CD8-positive, alpha-beta memory T cell (primary cell): Measurements from ENCODE around the gene ZNF536. TPM values are rescaled to one million over a fixed set of nuclear protein-coding genes. Genes with fewer than 3 reads are reported as not detected.
"Not testable (repeated sequence)": the region's sequence is repeated elsewhere in the genome, so short reads cannot be mapped to it uniquely, and the experiment has no call there.

Experiments
- CTCF ChIA-PET: fragments of 350-600 bp; sonication (Branson Sonifier 250); formaldehyde crosslinking; loops from one replicate; lab custom pipeline; 2021; ENCODE audit warnings: antibody characterized with exemption; lab: Charles Lee
- POLR2A ChIA-PET: fragments of 350-600 bp; sonication (Branson Sonifier 250); formaldehyde crosslinking; loops from one replicate; lab custom pipeline; 2021; ENCODE audit warnings: antibody characterized with exemption; lab: Charles Lee
- DNase-seq, 5 donors: peaks; one replicate each; pipeline versions ENCODE4 v3.0.0 to v3.0.0-alpha.2; 2020 to 2022; ENCODE audit warnings: mixed read lengths in 1 of 5
- H3K27ac ChIP-seq: one replicate; pipeline ENCODE4 v1.7.0; 2013; ENCODE audit warnings: low read depth, mild to moderate bottlenecking, low read length, moderate library complexity
- H3K27me3 ChIP-seq: 2 replicates; pipeline ENCODE4 v1.7.0; 2013; ENCODE audit warnings: low read length, mild to moderate bottlenecking; ENCODE audit not compliant: insufficient read depth, poor library complexity, severe bottlenecking
- H3K36me3 ChIP-seq: 2 replicates; pipeline ENCODE4 v1.7.0; 2013; ENCODE audit warnings: mild to moderate bottlenecking, low read length, moderate library complexity; ENCODE audit not compliant: insufficient read depth
- H3K4me1 ChIP-seq: 2 replicates; pipeline ENCODE4 v1.7.0; 2013; ENCODE audit warnings: mild to moderate bottlenecking, low read length, moderate library complexity; ENCODE audit not compliant: insufficient read depth
- H3K4me3 ChIP-seq: 2 replicates; pipeline ENCODE4 v1.7.0; 2013; ENCODE audit warnings: mild to moderate bottlenecking, low read length
- H3K9me3 ChIP-seq: 2 replicates; pipeline ENCODE4 v1.7.0; 2013; ENCODE audit warnings: mild to moderate bottlenecking, low read length
- H3K27ac Mint-ChIP-seq, 8 donors: one replicate each; pipeline ENCODE4 v1.8.0; 2020 to 2021; ENCODE audit warnings: mixed read lengths in 8 of 8, mild to moderate bottlenecking in 6 of 8, inconsistent platforms in 3 of 8, moderate library complexity in 3 of 8
- H3K27me3 Mint-ChIP-seq, 2 donors: one replicate each; pipeline ENCODE4 v1.8.0; 2020 to 2021; ENCODE audit warnings: mixed read lengths in 2 of 2, mild to moderate bottlenecking in 1 of 2, moderate library complexity in 1 of 2
- H3K36me3 Mint-ChIP-seq, 3 donors: one replicate each; pipeline ENCODE4 v1.8.0; 2020 to 2021; ENCODE audit warnings: mixed read lengths in 3 of 3, inconsistent platforms in 1 of 3, mild to moderate bottlenecking in 1 of 3
- H3K4me1 Mint-ChIP-seq, 3 donors: one replicate each; pipeline ENCODE4 v1.8.0; 2020 to 2021; ENCODE audit warnings: mixed read lengths in 3 of 3, inconsistent platforms in 1 of 3, mild to moderate bottlenecking in 1 of 3
- H3K4me3 Mint-ChIP-seq, 7 donors: one replicate each; pipeline ENCODE4 v1.8.0; 2020 to 2021; ENCODE audit warnings: mixed read lengths in 7 of 7, mild to moderate bottlenecking in 6 of 7, moderate library complexity in 4 of 7, inconsistent platforms in 2 of 7
- H3K9me3 Mint-ChIP-seq, 5 donors: one replicate each; pipeline ENCODE4 v1.8.0; 2020 to 2022; ENCODE audit warnings: mixed read lengths in 5 of 5, mild to moderate bottlenecking in 3 of 5, moderate library complexity in 2 of 5, inconsistent platforms in 1 of 5
- polyA plus RNA-seq: library from polyadenylated mRNA; unstranded; fragments of 300-500 nt; fragmentation: Illumina TruSeq; gene quantifications from one replicate; pipeline ENCODE4 v1.2.3, GENCODE V29; 2021
- total RNA-seq, 2 experiments: library from RNA; stranded (reverse); gene quantifications; one replicate each; pipeline ENCODE4 v1.2.3, GENCODE V29; 2021

The ZNF536 gene
- total and polyA plus RNA-seq, 3 experiments from 2014 or later = not detected

DNA sequence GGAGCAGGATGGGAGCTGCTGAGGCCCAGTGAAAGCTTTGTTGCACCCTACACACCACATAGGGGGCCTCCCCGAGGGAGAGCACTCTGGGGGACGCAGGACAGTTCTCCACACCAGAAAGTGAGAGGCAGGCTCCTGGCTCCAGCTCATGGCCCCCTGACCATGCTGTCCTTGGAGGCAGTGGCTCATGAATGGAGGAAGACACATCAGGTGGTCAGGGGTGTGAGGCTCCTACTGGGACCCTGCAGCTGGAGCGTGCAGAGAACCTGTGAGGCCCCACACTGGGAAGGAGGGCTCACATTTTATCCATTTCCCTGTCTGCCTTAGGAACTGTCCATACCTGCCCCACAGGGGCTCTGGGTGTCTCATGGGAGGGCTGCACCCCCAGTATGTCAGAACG, 85.3 kb downstream of the ZNF536 start:
- H3K4me1 Mint-ChIP-seq = no peaks in the 10 kb centered on the region
- Histone ChIP-seq H3K4me3 (no peak overlapping the region), H3K9me3 (no peaks in the 10 kb centered on the region), H3K4me1 (no peaks in the 10 kb centered on the region), H3K27me3 (no peaks in the 10 kb centered on the region), H3K27ac (no peak overlapping the region), H3K36me3 (no peaks in the 10 kb centered on the region)
- POLR2A ChIA-PET = no interaction called here
- H3K27ac Mint-ChIP-seq = no peak overlapping the region
- DNase-seq = no peak
- no peaks in the 10 kb centered on the region for H3K27me3 Mint-ChIP-seq
- no peak overlapping the region for H3K4me3 Mint-ChIP-seq
- CTCF ChIA-PET = no interaction called here
- peaks cover 0 to 7% (median 3%) of the 10 kb centered on the region in 5 donors for H3K9me3 Mint-ChIP-seq
- H3K36me3 Mint-ChIP-seq = no peaks in the 10 kb centered on the region

DNA sequence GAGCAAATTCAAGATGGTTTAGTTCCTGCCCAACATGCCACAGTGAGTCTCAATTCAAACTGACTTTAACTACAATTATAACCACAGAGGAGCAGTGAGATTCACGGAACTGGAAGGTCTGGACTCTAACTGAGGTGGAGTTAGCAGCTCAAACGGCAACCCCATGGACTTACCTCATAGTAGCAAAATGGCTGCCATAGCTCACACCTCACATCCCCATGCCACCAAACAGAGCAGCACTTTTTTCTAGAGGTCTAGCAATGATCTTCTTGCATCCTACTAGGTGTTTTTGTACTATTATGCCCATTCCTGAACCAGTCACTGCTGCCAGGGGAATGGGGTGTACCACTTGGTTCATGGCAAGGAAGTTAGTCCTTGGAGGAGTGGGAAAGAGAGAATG, 87.7 kb downstream of the ZNF536 start:
- no peaks in the 10 kb centered on the region for H3K36me3 Mint-ChIP-seq
- POLR2A ChIA-PET = no interaction called here
- H3K9me3 ChIP-seq = no peaks in the 10 kb centered on the region

DNA sequence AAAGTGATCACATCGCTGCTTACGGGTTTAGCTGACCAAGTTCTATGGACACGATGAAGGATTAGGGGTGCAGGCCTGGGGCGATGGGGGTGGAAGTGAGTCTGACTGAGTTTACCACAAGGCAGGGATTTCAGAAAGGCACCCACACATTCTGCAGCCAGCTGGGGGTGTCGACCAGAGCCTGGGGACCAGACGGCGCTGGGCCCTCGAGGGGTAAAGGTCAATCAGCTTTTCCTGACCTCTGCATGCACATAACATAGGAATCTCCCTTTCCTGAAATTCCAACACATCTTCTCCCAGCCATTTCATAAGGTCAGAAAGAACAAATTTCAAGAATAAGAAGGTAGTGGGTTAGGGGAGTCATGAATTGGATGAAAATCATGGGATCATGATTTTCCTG, 92.0 kb downstream of the ZNF536 start:
- Mint-ChIP-seq H3K36me3 (no peaks in the 10 kb centered on the region), H3K4me3 (peak overlapping the region in 1 of 7 donors; percentile 23)
- no peak for DNase-seq

More for the DNA sequence above, 87.7 kb downstream of the ZNF536 start:
- Histone ChIP-seq H3K36me3 (no peaks in the 10 kb centered on the region), H3K27me3 (no peaks in the 10 kb centered on the region), H3K27ac (no peak overlapping the region), H3K4me3 (no peak overlapping the region), H3K4me1 (no peaks in the 10 kb centered on the region)
- DNase-seq = no peak
- H3K27ac Mint-ChIP-seq = no peak overlapping the region
- CTCF ChIA-PET = no interaction called here
- H3K4me1 Mint-ChIP-seq = no peaks in the 10 kb centered on the region
- H3K4me3 Mint-ChIP-seq = no peak overlapping the region
- peaks cover 0 to 7% (median 3%) of the 10 kb centered on the region in 5 donors for H3K9me3 Mint-ChIP-seq
- H3K27me3 Mint-ChIP-seq = peaks cover 0 to 3% of the 10 kb centered on the region in 2 donors

DNA sequence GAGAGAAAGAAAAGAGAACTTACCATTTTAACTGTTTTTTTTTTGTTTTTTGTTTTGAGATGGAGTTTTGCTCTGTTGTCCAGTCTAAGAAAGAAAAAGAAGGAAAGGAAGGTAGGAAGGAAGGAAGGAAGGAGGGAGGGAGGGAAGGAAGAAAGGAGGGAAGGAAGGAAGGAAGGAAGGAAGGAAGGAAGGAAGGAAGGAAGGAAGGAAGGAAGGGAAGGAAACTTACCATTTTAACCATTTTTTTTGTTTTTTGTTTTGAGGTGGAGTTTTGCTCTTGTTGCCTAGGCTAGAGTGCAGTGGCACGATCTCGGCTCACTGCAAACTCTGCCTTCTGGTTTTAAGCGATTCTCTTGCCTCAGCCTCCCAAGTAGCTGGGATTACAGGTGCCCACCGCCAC, 94.4 kb downstream of the ZNF536 start:
- H3K4me1 ChIP-seq, H3K4me3 Mint-ChIP-seq, H3K27me3 ChIP-seq, H3K27me3 Mint-ChIP-seq, H3K4me1 Mint-ChIP-seq, POLR2A ChIA-PET, H3K4me3 ChIP-seq, H3K27ac Mint-ChIP-seq, H3K36me3 Mint-ChIP-seq, CTCF ChIA-PET, DNase-seq, H3K9me3 ChIP-seq, H3K36me3 ChIP-seq, H3K9me3 Mint-ChIP-seq, H3K27ac ChIP-seq: not testable (repeated sequence)

More for the DNA sequence above, 92.0 kb downstream of the ZNF536 start:
- no peak overlapping the region for H3K27ac Mint-ChIP-seq
- ChIA-PET POLR2A (no interaction called here), CTCF (no interaction called here)
- no peak overlapping the region for H3K4me3 ChIP-seq
- no peaks in the 10 kb centered on the region for H3K9me3 ChIP-seq
- no peaks in the 10 kb centered on the region for H3K4me1 ChIP-seq
- no peak overlapping the region for H3K27ac ChIP-seq
- peaks cover 0 to 6% of the 10 kb centered on the region in 2 donors for H3K27me3 Mint-ChIP-seq
- H3K27me3 ChIP-seq = no peaks in the 10 kb centered on the region
- no peaks in the 10 kb centered on the region for H3K4me1 Mint-ChIP-seq
- H3K9me3 Mint-ChIP-seq = peaks cover 0 to 11% (median 5%) of the 10 kb centered on the region in 5 donors
- no peaks in the 10 kb centered on the region for H3K36me3 ChIP-seq

DNA sequence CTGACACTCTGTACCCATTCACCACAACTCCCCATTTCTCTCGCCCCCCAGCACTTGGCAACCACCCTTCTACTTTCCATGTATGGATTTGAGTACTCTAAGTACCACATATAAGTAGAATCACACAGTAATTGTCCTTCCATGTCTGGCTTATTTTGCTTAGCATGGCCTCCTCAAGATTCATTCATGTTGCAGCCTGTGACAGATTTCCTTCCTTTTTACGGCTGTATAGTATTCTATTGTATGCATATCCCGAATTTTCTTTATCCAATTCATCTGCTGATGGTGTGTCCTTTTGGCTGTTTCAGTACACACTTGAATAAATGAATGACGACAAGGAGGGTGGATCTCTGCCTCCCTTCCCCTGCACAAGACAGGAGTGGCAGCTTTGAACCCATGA, 95.1 kb downstream of the ZNF536 start:
- no peaks in the 10 kb centered on the region for H3K36me3 ChIP-seq
- no peaks in the 10 kb centered on the region for H3K27me3 ChIP-seq
- no peaks in the 10 kb centered on the region for H3K4me1 ChIP-seq
- ChIA-PET CTCF (no interaction called here), POLR2A (no interaction called here)
- H3K27ac ChIP-seq = no peak overlapping the region
- Mint-ChIP-seq H3K4me3 (no peak overlapping the region), H3K4me1 (no peaks in the 10 kb centered on the region), H3K27ac (no peak overlapping the region), H3K27me3 (peaks cover 0 to 6% of the 10 kb centered on the region in 2 donors), H3K9me3 (peaks cover 0 to 10% (median 5%) of the 10 kb centered on the region in 5 donors), H3K36me3 (no peaks in the 10 kb centered on the region)
- H3K4me3 ChIP-seq = no peak overlapping the region
- no peak for DNase-seq
- H3K9me3 ChIP-seq = no peaks in the 10 kb centered on the region

DNA sequence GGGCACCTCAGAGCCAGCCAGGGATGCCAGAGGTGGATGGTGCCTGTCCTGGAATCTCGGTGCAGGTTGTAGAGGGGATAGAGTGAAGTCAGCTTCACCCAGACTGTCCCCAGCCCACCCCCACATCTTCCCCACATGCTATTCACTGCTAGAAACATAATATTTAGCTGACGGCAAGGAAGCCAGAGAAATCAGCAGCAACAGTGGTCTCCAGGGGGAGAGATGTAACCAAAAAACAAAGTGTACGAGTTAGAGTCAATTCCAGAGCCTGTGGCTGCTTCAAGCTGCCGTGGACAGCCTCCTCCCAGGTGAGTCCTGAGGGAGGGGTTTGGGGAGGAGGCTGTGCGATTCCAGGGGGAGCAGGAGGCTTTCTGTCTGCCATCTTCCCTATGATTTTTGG, 97.6 kb downstream of the ZNF536 start:
- Histone ChIP-seq H3K27ac (no peak overlapping the region), H3K27me3 (no peaks in the 10 kb centered on the region), H3K4me3 (no peak overlapping the region), H3K4me1 (no peaks in the 10 kb centered on the region), H3K36me3 (no peaks in the 10 kb centered on the region), H3K9me3 (no peaks in the 10 kb centered on the region)
- no peaks in the 10 kb centered on the region for H3K36me3 Mint-ChIP-seq
- no peak overlapping the region for H3K27ac Mint-ChIP-seq
- peaks cover 0 to 2% of the 10 kb centered on the region in 2 donors for H3K27me3 Mint-ChIP-seq
- DNase-seq = no peak
- POLR2A ChIA-PET = no interaction called here
- no peak overlapping the region for H3K4me3 Mint-ChIP-seq
- peaks cover 0 to 12% (median 5%) of the 10 kb centered on the region in 5 donors for H3K9me3 Mint-ChIP-seq
- CTCF ChIA-PET = no interaction called here
- no peaks in the 10 kb centered on the region for H3K4me1 Mint-ChIP-seq

DNA sequence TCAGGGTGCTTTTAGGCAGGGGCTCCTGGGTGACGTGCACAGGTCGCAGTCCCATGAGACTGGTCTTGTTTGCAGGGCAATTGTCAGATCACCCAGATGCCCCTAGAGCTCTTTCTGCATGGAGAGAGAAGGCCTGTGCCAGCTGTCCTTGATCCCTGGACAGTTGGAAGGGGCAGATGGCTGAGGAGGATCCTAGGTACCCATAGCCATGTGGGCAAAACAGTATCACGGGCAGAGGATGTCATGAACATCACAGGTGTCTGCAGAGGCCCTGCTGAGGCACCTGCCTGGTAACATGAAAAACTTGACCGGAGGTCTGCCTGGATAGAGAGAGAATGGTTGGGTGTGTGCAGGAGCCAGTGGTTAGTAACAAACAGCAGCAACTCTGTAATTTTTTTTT, 99.3 kb downstream of the ZNF536 start:
- H3K4me1 Mint-ChIP-seq = no peaks in the 10 kb centered on the region
- H3K36me3 Mint-ChIP-seq = no peaks in the 10 kb centered on the region
- H3K4me3 ChIP-seq = no peak overlapping the region
- no peak overlapping the region for H3K27ac ChIP-seq
- POLR2A ChIA-PET = no interaction called here
- no peaks in the 10 kb centered on the region for H3K36me3 ChIP-seq
- no peaks in the 10 kb centered on the region for H3K27me3 Mint-ChIP-seq
- no peaks in the 10 kb centered on the region for H3K9me3 ChIP-seq
- CTCF ChIA-PET = interaction anchor here (1.1 kb wide), 1 partner anchor 11 kb away, joined by 3 read pairs; no protein-coding TSS in a partner anchor
- H3K27me3 ChIP-seq = no peaks in the 10 kb centered on the region
- H3K4me1 ChIP-seq = no peaks in the 10 kb centered on the region
- peaks cover 0 to 12% (median 5%) of the 10 kb centered on the region in 5 donors for H3K9me3 Mint-ChIP-seq
- DNase-seq = no peak
- H3K27ac Mint-ChIP-seq = no peak overlapping the region
- H3K4me3 Mint-ChIP-seq = no peak overlapping the region

DNA sequence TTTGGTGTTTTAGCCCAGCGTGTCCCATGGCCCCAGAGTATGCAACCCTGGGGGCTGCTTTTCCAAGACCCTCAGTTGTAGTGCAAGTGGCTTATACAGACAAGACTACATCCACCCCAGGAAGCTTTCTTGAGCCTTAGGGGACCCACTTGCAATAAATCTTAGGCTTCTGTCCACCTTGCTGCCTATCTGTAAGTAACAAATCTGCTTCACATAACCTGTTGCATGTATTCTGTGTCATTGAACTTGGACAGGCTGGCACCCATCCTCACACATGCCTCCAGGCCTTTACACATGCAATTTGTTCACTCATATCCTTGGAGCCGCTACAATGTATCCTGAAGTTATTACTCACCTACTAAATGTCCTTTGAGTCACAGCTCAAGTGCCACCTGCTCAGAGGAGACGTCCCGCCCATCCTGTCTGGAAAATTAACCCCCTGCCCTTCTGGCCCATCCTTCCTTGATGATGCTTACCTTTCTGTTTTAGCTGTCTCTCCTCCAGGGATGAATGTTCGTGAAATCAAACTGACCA, 101.2 kb downstream of the ZNF536 start:
- no peak for DNase-seq
- H3K36me3 ChIP-seq = no peaks in the 10 kb centered on the region
- H3K4me3 Mint-ChIP-seq = no peak overlapping the region
- ChIA-PET CTCF (no interaction called here), POLR2A (no interaction called here)
- no peaks in the 10 kb centered on the region for H3K9me3 ChIP-seq
- no peak overlapping the region for H3K27ac ChIP-seq
- H3K9me3 Mint-ChIP-seq = peaks cover 0 to 7% (median 4%) of the 10 kb centered on the region in 5 donors
- H3K4me1 ChIP-seq = no peaks in the 10 kb centered on the region
- no peaks in the 10 kb centered on the region for H3K4me1 Mint-ChIP-seq
- H3K36me3 Mint-ChIP-seq = no peaks in the 10 kb centered on the region
- H3K27ac Mint-ChIP-seq = no peak overlapping the region
- no peak overlapping the region for H3K4me3 ChIP-seq
- no peaks in the 10 kb centered on the region for H3K27me3 Mint-ChIP-seq
- H3K27me3 ChIP-seq = no peaks in the 10 kb centered on the region
